Activated T-cell treated with anti-CD3 and anti-CD28 coated beads, Interleukin-2, amount 50 U/mL, for 48 hours (primary cell): ENCODE results near the gene RASGRF1.
"Not testable (repeated sequence)": the region's sequence is repeated elsewhere in the genome, so short reads cannot be mapped to it uniquely, and the experiment has no call there.

Source experiments
- DNase-seq, 2 experiments: peaks; one replicate each; pipeline ENCODE4 v3.0.0-alpha.2; 2020

The RASGRF1 gene, protein sequence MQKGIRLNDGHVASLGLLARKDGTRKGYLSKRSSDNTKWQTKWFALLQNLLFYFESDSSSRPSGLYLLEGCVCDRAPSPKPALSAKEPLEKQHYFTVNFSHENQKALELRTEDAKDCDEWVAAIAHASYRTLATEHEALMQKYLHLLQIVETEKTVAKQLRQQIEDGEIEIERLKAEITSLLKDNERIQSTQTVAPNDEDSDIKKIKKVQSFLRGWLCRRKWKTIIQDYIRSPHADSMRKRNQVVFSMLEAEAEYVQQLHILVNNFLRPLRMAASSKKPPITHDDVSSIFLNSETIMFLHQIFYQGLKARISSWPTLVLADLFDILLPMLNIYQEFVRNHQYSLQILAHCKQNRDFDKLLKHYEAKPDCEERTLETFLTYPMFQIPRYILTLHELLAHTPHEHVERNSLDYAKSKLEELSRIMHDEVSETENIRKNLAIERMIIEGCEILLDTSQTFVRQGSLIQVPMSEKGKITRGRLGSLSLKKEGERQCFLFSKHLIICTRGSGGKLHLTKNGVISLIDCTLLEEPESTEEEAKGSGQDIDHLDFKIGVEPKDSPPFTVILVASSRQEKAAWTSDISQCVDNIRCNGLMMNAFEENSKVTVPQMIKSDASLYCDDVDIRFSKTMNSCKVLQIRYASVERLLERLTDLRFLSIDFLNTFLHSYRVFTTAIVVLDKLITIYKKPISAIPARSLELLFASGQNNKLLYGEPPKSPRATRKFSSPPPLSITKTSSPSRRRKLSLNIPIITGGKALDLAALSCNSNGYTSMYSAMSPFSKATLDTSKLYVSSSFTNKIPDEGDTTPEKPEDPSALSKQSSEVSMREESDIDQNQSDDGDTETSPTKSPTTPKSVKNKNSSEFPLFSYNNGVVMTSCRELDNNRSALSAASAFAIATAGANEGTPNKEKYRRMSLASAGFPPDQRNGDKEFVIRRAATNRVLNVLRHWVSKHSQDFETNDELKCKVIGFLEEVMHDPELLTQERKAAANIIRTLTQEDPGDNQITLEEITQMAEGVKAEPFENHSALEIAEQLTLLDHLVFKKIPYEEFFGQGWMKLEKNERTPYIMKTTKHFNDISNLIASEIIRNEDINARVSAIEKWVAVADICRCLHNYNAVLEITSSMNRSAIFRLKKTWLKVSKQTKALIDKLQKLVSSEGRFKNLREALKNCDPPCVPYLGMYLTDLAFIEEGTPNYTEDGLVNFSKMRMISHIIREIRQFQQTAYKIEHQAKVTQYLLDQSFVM (N-terminal part only)

DNA sequence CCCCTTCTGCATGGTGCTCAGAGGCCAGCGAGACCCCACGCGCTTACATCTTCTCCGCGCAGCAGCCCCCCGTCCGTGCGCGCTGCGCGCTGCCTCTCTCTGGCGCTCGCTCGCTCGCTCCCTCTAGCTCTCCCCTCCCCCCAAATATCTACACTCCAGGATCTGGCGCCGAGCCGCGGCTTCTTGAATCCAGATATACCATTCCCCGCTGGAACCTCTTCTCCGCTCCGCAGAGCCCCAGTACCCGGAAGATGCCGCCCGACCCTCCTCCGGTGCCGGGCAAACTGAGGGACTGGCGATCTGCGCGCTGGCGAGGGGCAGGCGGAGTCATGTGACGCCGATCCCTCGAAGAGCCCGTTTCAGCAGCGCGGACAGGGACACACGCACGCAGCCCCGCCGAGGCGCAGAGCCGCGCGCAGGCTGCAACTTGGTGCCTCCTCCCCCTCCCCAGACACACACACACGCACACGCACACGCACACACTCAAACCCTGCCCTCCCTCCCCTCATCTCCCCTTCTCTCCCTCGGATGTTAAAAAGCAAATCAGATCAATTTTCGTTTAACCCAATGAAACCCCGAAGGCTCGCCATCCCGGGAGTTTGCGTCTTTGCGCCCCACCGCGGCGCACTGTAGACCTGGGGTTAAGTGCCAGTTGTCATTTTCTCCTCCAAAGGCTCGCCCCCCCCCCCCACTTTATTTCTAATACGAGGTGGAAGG is at the start of gene RASGRF1:
Gene RASGRF1, minus strand, starts transcription at position 294 of the 717 bp plus-strand sequence. Its CDS starts 282 bp downstream, at position 12.
- no peak for DNase-seq

DNA sequence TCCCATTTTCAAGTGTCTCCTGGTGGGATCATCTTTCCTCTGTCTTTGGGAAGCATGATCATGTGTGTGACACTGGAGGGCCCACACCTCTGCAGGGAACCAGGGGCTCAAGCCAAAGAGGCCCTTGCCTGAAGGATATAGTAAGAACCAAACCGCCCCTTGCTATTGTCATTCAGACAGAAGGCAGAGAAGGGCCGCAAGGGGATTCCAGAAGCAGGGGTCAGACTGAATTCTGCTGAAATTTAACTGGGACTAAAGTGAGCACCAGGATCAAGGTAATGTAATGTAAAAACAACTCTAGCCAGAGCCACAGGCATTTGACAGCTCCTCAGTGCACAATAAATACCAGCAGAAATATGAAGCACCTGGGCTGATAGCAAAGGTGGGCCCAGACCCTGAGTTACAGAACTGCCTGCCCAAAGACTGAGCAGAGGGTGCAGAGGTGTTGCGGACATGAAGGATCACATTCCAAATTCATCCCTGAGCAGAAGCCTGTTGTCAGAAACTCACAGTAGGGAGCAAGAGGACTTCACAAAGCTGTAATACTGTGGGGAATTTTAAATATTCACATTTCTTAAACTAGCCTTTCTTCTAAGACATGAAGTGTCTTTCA is 46.0 kb upstream of the RASGRF1 start:
- no peak for DNase-seq

DNA sequence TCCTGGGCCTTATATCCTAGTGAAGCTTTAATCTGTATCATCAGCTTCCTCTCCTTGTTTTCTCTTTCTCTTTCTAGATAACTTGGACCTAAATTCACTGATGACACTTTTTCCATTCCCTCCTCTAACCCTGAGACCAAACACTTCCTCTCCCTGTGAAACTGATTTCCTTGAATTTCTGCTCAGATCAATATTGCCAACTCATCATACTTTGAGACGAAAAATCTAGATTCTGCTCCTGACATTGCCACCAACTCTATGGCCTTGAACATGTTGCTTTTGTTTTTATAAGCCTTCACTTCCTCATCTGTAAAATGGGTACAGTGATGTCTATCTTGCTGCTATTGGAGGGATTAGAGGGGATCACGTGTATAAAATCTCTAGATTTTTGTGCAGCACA is 42.7 kb upstream of the RASGRF1 start:
- DNase-seq: no peak

DNA sequence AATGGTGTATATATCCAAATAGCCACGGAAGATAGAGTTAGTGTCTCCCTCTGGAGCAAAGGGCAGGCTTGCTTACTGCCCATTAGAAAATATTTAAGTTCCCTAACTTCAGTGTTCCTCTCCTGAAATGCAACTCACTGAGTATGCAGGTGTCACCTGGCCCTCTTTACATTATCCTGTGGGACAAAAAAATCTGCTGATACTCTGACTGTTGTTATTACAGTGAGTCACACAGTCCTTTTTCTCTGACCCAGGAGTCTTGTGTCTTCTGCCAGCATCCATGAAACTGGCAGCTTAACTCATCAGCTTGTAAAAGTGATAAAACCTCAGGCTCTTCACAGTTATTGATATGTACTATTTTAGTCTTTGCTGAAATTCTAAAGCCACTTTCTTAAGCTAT is 42.2 kb upstream of the RASGRF1 start:
- DNase-seq: no peak

DNA sequence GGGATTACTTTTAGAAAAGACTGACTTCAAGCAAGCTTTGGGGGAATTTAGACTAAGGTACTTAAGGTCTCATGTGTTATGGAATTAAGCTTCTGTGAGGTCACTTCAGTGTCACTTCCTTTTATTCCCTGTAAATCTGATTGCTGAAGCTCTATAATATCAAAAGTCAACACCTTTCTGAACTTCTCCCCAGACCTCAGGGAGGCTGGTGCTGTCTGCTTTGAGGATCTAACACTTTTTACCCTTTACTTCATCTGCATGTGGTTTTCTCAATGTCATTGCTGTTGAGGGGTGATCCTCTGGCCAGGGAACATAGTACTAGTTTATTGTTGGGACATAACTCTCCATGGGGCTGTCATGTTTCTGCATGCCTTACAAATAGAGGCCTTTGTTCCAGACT is 41.8 kb upstream of the RASGRF1 start:
- DNase-seq: no peak

DNA sequence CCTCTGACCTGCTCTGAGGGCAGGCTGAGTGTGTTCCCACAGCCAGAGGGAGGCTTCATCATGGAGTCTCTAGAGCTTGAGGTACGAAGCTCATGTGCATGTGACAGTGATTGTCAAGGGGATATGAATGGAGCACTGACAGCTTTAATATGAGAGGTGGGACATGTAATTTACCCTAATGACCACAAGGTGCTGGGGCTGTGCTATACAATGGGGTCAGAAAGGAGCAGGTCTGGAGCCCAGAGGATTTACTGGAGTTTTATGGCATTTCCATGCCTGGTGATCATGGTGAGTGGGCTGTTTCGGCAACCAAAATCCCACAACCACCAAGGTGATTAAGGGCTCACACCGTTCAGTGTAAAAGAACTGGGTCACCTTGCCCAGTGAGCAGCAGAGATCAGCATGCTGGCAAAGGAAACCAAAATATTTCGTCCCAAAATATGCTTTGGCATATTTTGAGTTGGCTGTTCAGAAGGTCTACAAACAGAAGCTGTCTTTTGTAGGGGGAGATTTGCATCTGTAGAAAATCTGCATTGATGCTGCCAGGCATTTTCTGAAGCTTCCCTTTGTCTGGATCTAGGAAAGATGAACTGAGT is 40.1 kb upstream of the RASGRF1 start:
- no peak for DNase-seq

DNA sequence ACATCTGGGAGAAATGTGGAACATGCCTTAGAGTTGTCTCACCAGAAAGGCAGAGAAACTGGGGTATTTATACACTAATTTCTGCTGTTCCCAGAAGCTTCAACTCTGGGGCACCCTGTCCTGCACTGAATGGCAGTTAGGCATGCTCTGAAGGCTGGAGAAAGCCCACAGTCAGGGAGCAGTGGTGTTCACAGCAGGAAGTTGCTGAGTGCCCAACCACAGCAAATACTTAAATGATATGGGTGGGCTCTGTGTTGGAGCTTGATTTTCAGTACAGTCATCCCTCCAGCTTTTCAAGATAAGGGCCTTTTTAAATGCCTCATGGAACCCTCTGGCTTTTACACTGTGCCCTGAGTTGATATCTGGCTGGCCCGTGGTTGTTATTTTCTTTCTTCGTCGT is 38.7 kb upstream of the RASGRF1 start:
- DNase-seq: no peak

DNA sequence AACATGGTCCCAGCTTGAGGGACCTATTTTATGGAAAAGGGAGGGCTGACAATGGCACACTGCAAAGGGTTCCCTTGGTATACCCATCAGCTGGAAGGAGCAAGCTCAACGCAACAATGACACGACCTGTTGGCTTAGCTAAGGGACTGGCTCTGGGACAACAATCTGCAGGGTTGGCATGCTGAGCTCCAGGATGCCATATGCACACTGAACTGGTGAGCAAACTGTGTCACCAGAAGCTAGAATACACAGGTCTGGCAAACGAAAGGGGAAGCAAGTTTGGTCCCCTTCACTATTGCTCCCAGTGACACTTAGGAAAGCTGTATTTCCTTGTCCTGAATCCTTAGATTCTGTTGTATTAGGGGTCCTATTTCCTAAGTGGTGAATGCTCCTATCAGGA is 38.0 kb upstream of the RASGRF1 start:
- no peak for DNase-seq

DNA sequence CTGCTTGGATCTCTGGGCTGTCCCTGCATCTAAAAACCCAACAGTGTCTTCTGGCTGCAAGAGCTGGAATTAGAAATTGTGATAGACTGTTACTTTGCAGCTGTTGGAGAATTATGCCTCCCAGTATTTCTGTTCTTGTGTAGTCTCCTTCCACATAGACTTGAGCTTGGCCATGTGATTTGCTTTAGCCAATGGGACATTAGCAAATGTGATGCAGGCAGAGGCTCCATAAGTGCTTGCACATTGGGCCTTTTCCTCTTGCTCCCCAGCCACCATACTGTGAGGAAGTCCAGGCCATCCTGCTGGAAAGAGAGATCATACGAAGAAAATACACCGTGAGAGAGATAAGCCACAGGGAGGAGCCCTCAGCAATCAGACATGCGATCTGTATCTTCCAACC is 33.8 kb upstream of the RASGRF1 start:
- DNase-seq: no peak

DNA sequence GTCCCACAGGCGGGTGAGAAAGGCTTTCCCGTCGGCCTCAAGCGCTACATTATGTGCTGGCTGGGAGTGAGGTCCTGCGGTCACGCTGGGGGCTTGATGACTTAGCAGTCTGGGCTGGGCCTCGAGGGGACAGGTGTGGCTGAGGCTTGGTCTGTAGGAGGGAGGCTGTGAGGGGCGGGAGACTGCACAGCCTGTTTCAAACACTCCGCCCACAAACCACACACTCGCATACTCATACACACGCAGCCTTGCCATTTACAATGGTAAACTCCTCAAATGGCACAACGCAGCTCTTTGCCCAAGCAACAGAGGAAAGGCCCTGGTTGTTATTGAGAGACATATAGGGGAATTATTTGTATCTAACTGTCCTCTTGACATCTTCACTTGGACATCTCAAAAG is 32.4 kb upstream of the RASGRF1 start:
- no peak for DNase-seq

DNA sequence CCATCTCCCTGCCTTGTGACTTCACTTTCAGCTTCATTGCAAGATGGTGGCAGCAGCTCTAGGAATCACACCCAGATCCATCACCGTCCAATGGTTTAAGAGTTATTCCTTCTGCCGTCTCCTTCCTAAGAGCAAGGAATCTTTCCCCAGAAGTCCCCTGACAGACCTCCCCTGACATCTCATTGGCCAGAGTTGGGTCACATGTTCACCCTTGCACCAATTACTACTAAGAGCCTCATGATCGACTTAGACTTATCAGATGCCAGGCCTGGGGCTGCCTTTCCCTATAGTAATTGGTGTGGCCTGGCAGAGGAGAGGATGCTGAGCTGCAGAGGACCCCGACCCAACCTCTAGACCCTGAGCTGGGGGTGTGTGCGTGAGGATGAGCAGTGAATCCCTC is 31.8 kb upstream of the RASGRF1 start:
- no peak for DNase-seq

DNA sequence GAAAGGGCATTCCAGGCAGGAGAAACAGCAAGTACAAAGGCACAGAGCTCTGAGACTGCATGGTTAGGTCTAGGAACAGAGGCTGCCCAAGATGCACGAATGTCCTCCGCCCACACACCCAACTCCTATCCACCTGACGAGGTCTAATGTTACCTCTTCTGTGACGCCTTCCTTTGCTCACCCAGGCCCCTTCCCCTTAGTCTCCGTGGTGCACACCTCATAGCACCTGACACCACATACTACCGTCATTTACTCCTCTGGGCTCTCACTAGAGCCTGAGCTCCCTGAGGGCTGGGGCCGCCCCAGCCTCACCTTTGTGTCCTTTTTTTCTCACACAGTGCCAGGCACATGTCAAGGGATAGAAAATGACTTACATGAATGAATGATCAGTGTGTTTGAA is 31.0 kb upstream of the RASGRF1 start:
- no peak for DNase-seq

DNA sequence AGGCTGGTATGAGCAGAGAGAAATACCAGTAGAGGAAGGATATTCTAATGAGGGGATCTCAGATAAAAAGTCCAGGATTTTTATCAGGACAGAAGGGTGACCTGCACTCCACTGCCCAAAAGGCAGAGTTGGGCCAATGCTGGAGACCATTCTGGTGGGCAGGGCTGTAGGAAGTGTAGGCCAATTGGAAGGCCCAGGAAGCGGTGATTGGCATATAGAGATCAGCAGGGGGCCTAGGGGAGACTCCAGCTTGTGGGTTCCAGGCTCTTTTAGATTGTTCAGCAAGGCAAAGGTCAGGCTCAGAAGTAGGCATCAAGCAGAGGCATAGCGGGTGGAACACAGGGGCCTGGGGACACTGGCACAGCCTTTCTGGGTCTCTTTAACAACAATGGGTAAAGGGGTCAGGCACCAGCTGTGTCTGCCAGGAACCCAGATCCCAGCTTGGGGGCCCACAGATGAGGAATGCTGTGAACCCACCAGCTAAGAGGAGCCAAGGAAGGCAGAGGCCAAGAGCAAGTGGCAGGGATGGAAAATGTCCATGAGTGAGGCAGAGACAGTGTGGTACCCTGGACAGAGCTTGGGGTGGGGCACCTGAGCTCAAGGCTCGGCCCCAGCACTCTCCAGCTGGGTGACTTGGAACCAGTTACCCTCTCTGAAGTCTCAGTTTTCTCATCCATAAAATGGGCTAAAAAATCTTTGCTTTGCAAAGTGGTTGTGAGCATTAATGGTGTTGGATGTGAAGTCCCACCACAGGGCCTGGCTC is 27.0 kb upstream of the RASGRF1 start:
- no peak for DNase-seq

DNA sequence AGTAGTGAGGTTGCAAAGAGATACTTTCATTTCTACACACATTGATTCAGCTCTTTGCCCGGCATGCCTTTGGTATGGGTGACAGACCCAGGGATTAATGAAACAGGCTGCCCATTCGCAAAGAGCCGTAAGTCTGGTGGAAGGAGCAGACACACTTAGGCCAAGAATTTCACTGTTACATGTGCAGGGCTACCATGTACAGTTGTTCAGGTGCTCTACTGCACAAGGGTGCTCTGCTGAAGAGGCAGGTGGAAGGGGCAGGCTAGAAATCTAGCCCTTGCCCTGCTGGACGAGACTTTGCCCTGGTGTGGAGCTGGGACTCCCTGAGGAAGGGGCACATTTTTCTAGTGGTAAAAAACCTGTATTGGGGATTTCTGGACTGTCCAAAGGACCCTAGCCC is 26.2 kb upstream of the RASGRF1 start:
- no peak for DNase-seq

DNA sequence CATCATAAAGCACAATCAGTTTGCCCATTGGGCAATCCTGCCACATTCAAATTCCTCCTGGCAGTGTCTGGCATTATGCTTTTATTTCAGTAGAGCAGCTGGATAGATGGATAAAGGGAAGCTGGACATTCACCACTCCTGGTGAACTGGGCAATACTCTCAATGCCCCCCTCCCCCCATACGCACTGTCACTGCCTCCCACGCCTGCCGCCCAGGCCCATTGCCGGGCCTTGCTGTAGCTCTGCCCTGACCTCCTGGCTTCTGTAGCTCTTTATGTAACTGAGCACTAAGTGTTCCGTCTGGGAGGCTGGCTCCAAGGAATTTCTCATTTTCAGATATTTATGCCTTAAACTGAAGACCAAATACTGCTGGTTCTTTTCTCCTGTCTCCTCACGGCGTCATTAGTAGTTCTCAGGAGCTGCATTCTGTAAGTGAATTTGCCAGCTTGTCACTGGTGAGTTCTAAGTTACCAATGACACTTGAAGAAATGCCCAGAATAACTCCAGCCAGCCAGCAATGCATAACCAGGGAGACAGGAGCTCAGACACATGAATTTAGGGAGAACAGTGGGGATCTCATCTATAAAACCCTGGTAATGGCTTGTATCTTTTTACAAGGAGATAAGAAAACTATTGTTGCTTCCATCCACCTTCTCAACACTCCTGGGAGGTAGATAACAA is 25.5 kb upstream of the RASGRF1 start:
- no peak for DNase-seq

DNA sequence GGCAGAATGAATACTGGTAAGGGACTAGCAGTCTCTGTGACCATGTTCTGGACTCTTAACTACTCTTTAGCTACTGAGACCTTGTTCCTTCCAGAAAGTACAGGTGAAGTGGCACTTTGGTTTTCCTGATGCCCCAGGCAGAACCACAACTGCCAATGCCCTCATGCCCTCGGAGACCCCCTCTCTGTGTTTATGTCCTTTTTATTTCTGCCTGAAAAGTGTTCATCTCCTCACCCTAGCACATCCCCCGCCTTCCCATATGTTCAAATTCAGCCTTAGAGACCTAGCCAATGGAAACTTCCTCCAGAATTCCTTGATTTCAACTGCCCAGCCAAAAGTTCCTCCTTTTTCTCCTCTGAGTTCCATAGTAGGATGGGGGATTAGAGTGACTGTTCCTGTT is 23.3 kb upstream of the RASGRF1 start:
- DNase-seq: no peak

DNA sequence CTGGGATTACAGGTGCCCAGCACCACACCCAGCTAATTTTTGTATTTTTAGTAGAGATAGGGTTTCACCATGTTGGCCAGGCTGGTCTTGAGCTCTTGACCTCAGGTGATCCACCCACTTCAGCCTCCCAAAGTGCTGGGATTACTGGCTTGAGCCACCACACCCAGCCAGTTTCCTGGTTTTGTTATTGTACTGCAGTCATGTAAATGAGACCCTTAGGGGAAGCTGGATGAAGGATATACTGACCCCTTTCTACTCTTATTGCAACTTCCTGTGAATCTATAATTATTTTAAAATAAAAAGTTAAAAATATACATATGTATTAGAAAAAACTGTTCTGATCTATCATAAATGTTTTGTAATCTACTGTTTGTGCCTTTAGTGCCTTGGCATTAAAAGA is 20.8 kb upstream of the RASGRF1 start:
- DNase-seq: not testable (repeated sequence)

DNA sequence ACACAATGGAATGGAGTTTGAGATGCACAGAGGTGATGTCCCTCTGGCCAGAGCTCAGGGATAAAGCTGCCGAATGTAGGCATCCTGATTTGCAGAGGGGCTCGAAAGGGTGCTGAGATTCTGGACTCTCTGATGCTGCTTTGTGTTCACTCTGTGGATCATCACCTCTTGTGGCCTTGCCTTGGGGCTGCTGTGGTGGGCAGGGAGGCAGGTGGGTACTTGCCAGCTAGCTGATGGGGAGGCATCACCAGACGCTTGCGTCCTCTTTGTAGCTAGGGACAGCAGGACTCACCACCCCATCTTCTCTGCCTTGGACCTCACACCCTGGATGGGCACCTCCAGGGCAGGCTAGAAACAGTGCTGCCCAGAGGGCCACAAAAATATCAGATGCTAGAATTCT is 14.6 kb upstream of the RASGRF1 start:
- no peak for DNase-seq

DNA sequence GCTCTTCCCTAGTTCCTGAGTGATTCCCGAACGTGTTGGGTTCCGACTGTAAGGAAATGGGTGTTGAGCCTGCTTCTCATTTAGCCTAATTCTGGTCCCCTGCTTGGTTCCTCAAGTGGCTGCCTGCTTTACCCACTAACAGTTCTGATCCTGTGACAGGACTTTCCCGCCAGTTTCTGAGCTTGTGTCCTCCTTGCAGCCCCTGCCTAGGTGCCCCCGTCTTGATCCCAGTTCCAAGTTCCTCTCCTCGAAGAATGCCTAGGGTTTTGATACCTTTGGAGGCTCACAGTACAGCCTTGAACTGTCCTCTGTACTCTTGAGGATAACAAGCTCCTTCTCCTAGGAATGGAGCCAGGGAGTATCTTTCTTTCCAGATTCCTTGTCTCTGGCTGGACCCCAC is 12.0 kb upstream of the RASGRF1 start:
- no peak for DNase-seq

DNA sequence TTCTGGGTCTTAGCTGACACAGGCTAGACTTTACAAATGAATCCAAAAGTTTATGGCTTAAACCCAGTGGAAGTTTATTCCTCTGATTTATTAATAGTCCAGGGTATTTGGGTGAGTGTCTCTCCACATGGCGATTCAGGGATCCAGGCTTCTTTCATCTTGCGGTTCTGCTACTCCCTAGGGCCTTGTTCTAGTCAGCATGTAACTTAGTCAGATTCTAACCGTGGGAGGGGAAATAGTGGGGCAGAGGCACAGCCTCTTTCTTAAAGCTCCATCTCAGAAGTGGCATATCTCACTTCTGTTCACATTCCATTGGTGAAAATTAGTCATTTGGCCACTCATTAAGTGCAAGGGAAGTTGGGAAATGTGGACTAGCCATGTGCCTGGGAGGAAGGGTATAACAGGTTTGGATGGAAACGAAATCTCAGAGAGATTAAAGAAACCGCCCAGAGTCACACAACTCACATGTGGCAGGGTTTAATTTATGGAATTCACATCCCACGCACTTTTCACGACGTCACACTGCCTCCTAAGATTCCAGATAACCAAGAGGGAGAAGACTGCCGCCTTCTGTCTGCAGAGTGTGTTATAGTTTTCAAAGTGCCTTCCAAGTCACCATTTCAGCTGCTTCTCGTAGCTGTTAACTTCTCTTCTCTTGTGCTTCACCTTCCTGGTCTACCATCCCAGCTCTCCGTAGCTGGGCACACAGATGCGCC is 11.4 kb upstream of the RASGRF1 start:
- no peak for DNase-seq
